ENCODE measurements around the gene MRGPRX3.

MRGPRX3 gene

DNA sequence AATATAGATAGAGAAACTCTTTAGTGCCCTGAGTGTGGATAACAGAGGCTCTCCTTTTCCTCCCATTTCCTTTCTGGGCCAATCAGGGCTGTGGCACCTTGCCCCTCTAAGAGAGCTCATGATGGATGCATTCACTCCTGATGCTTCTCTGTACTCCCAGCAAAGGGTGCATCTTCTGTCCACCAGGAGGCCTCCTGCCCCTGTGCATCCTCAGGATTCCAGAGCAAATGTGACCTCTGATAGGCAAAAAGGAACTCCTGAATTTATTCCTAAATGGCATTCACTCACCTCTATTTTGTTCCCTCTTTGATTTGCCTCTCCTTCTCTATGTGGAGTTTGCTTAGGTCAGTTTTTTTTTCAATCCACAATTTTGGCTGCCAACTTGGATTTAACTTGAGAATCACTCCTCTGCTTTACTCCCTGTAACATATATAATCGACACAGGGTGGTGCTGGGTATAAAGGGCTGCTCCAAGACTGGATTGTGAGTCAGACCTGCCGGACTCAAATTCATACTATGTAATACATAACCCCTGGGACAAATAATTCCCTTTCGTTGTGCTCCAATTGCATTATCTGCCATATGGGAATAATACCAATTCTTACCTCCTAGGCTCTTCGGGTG, 39.1 kb downstream of the MRGPRX3 start:
- DNase-seq: peak; percentile 46

- DNase-seq: no peak
These were observed 40.3 kb downstream of the MRGPRX3 start, which contains the start of gene MRGPRX4 for GRCh38 chr11:18172666-18173065. TSS of gene MRGPRX4 (plus strand) at chr11:18172837. CDS start at chr11:18173257, 420 bp downstream.

DNA sequence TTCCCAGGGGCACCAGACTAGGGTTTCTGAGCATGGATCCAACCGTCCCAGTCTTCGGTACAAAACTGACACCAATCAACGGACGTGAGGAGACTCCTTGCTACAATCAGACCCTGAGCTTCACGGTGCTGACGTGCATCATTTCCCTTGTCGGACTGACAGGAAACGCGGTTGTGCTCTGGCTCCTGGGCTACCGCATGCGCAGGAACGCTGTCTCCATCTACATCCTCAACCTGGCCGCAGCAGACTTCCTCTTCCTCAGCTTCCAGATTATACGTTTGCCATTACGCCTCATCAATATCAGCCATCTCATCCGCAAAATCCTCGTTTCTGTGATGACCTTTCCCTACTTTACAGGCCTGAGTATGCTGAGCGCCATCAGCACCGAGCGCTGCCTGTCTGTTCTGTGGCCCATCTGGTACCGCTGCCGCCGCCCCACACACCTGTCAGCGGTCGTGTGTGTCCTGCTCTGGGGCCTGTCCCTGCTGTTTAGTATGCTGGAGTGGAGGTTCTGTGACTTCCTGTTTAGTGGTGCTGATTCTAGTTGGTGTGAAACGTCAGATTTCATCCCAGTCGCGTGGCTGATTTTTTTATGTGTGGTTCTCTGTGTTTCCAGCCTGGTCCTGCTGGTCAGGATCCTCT, 41.0 kb downstream of the MRGPRX3 start:
- DNase-seq: no peak

Data from NCI-H226 (cell line).